K562 (cell line): Measurements from ENCODE around the gene BRINP2. TPM values are rescaled to one million over a fixed set of nuclear protein-coding genes. Genes with fewer than 3 reads are reported as not detected.

Experiments
- ATAC-seq: fragments of 200-7000 bp; cut with Tn5 transposase; 3 replicates; pipeline ENCODE4 v1.9.1; 2020; ENCODE audit warnings: moderate library complexity
- BruUV-seq: library from RNA; stranded (reverse); fragments of 400-500 nt; replicated peaks from 2 replicates; lab custom pipeline; 2021; lab: Mats Ljungman, UMichigan
- CTCF ChIA-PET: fragments of 300-600 bp; formaldehyde crosslinking; extraction: SDS; loops from one replicate; lab custom pipeline; 2021; ENCODE audit warnings: low intra/inter-chr PET ratio; lab: Yijun Ruan, JAX
- POLR2A ChIA-PET: fragments of 300-600, 350-650 bp; sonication (Branson Sonifier 250); formaldehyde crosslinking; extraction: SDS; loops from one replicate; lab custom pipeline; 2021; ENCODE audit warnings: antibody characterized with exemption, inconsistent platforms; lab: Yijun Ruan, JAX
- DNase-seq, 4 experiments: peaks; one replicate each; pipeline versions ENCODE4 v3.0.0 to v3.0.0-alpha.2; 2011 to 2018; ENCODE audit warnings: low spot score in 3 of 4, mixed read lengths in 3 of 4; ENCODE audit errors: extremely low read depth in 1 of 4
- FAIRE-seq: peaks from 2 replicates; lab custom pipeline; 2011; peaks lifted over from hg19 to GRCh38; lab: Jason Lieb, UNC
- H2AFZ ChIP-seq: 2 replicates; pipeline ENCODE4 v1.6.0; 2011; ENCODE audit warnings: low read depth, low read length, control low read depth, inconsistent platforms
- H3K27ac ChIP-seq: fragments of 200-600 bp; 3 replicates; pipeline ENCODE4 v1.8.0; 2011; ENCODE audit warnings: low read depth, mild to moderate bottlenecking, control low read depth, inconsistent platforms, low read length, moderate library complexity, mixed read lengths; ENCODE audit errors: extremely low read depth
- H3K27me3 ChIP-seq, 2 experiments: fragments of 300-600 bp in 1 of 2; 2 replicates in 1 of 2; 3 replicates in 1 of 2; pipeline versions ENCODE4 v1.6.0 to v1.8.0; 2011; ENCODE audit warnings: inconsistent platforms in 2 of 2, low read length in 2 of 2, mild to moderate bottlenecking in 1 of 2, mixed read lengths in 1 of 2, moderate library complexity in 1 of 2; ENCODE audit not compliant: control insufficient read depth in 2 of 2, insufficient read depth in 2 of 2
- H3K36me3 ChIP-seq: fragments of 300-600 bp; 3 replicates; pipeline ENCODE4 v1.8.0; 2011; ENCODE audit warnings: mild to moderate bottlenecking, low read length, inconsistent platforms; ENCODE audit not compliant: control insufficient read depth, insufficient read depth
- H3K4me1 ChIP-seq, 2 experiments: fragments of 200-600 bp in 1 of 2; replicated peaks in 1 of 2; 2 replicates in 1 of 2; 3 replicates in 1 of 2; pipeline versions ENCODE4 v1.5.1 to v1.8.0; 2011; ENCODE audit warnings: inconsistent platforms in 2 of 2, low read length in 2 of 2, mild to moderate bottlenecking in 1 of 2, mixed read lengths in 1 of 2, moderate library complexity in 1 of 2; ENCODE audit not compliant: control insufficient read depth in 2 of 2, insufficient read depth in 2 of 2
- H3K4me2 ChIP-seq: 2 replicates; pipeline ENCODE4 v1.6.1; 2011; ENCODE audit warnings: low read length, control low read depth, inconsistent platforms, mixed read lengths; ENCODE audit not compliant: insufficient read depth
- H3K4me3 ChIP-seq: fragments of 200-600 bp; sonication (generic), shearing (Covaris generic); 2 replicates; pipeline ENCODE4 v1.5.1; 2016; ENCODE audit warnings: control low read depth, inconsistent platforms
- H3K79me2 ChIP-seq: fragments of 200-600 bp; 3 replicates; pipeline ENCODE4 v1.8.0; 2011; ENCODE audit warnings: low read length, inconsistent platforms; ENCODE audit not compliant: control insufficient read depth, insufficient read depth
- H3K9ac ChIP-seq, 2 experiments: 2 replicates each; pipeline versions ENCODE4 v1.6.0 to v1.6.1; 2011; ENCODE audit warnings: low read depth in 2 of 2, low read length in 2 of 2, control low read depth in 1 of 2, inconsistent platforms in 1 of 2, mild to moderate bottlenecking in 1 of 2, mixed read lengths in 1 of 2; ENCODE audit not compliant: insufficient read depth in 1 of 2
- H3K9me1 ChIP-seq: one replicate; pipeline ENCODE4 v1.6.0; 2011; ENCODE audit warnings: inconsistent platforms, mild to moderate bottlenecking, low read length, moderate library complexity; ENCODE audit not compliant: control insufficient read depth, insufficient read depth
- H3K9me3 ChIP-seq: replicated peaks from 2 replicates; pipeline ENCODE4 v1.5.1; 2011; ENCODE audit warnings: low read depth, low read length, inconsistent platforms; ENCODE audit not compliant: control insufficient read depth, insufficient read depth
- H4K20me1 ChIP-seq: replicated peaks from 2 replicates; pipeline ENCODE4 v1.6.1; 2011; ENCODE audit warnings: low read length, inconsistent platforms, mixed read lengths; ENCODE audit not compliant: control insufficient read depth, insufficient read depth
- ATF2 ChIP-seq: sonication (generic); formaldehyde crosslinking; IDR thresholded peaks from 2 replicates; pipeline ENCODE4 v1.8.1; 2022; ENCODE audit warnings: missing genetic modification reagents
- KDM5B ChIP-seq: fragments of 200-600 bp; sonication (generic); IDR thresholded peaks from 2 replicates; pipeline ENCODE4 v1.6.1; 2012; ENCODE audit warnings: low read depth, mild to moderate bottlenecking, moderate library complexity, low read length, control low read depth, inconsistent platforms; ENCODE audit not compliant: insufficient replicate concordance
- POLR2G ChIP-seq: fragments of 200-400 bp; formaldehyde crosslinking; IDR thresholded peaks from 2 replicates; pipeline ENCODE4 v1.6.1; 2017; ENCODE audit warnings: low read depth, mild to moderate bottlenecking, antibody characterized with exemption, low read length, moderate library complexity
- USF1 ChIP-seq: sonication (generic); formaldehyde crosslinking; IDR thresholded peaks from 2 replicates; pipeline ENCODE4 v1.9.0; 2022; ENCODE audit warnings: mild to moderate bottlenecking, missing genetic modification reagents
- ZFX ChIP-seq: sonication (generic); formaldehyde crosslinking; IDR thresholded peaks from 2 replicates; pipeline ENCODE4 v1.8.0; 2022; ENCODE audit warnings: mild to moderate bottlenecking, missing genetic modification reagents, moderate library complexity
- WGBS: fragments of 100-300 bp; shearing (Covaris generic); methylation state at CpG from one replicate; pipeline ENCODE4 v1.1.6; 2016; ENCODE audit warnings: low coverage, mixed read lengths; ENCODE audit not compliant: insufficient coverage; ENCODE audit errors: missing lambda C conversion rate; 5-methylcytosine and 5-hydroxymethylcytosine counted together
- in situ Hi-C: fragments of 300-500 bp; cut with MboI; formaldehyde crosslinking; loops from 4 replicates; pipeline ENCODE4 v1.15.0; 2018; ENCODE audit warnings: inconsistent platforms, mixed read lengths
- intact Hi-C: fragments of 100-400 bp; cut with micrococcal nuclease; formaldehyde crosslinking; loops from 2 replicates; pipeline ENCODE4 v1.14.2; 2022
- polyA plus RNA-seq, 8 experiments: library from polyadenylated mRNA; depleted of rRNA in 4 of 8; stranded (reverse) in 5 of 8; unstranded in 3 of 8; fragments of >200 nt; fragmentation: Nextera tagmentation in 2 of 8; fragmentation: Illumina TruSeq in 1 of 8; extraction: Ambion mirVana in 2 of 8; extraction: Trizol in 1 of 8; gene quantifications; 2 replicates each; pipeline versions ENCODE4 v1.2.1 to v1.2.3, GENCODE V29; 2011 to 2014; ENCODE audit warnings: inconsistent platforms in 1 of 8, missing spikeins in 1 of 8
- total RNA-seq, 7 experiments: library from RNA; depleted of rRNA in 6 of 7; stranded (reverse); fragments of >200 nt in 6 of 7; fragmentation: Illumina TruSeq in 2 of 7; extraction: Trizol in 2 of 7; gene quantifications; 2 replicates each; pipeline versions ENCODE4 v1.2.1 to v1.2.3, GENCODE V29; 2011 to 2021; ENCODE audit warnings: low replicate concordance in 1 of 7

Gene BRINP2
- total and polyA plus RNA-seq, 9 of the 15 experiments (the other 6 are each of a cell fraction or from before 2014, with no cell fraction given) = not detected

GRCh38 chr1:177209357-177209756 lies 38.6 kb downstream of the BRINP2 start:
- in situ Hi-C loops = no loop called here
- no TSS peak for BruUV-seq
- no peak overlapping the region for H3K9ac ChIP-seq

More at GRCh38 chr1:177209357-177209756, 38.6 kb downstream of the BRINP2 start:
- intact Hi-C loops = no loop called here
- Histone ChIP-seq H3K4me1 (no peaks in the 10 kb centered on the region), H4K20me1 (no peaks in the 10 kb centered on the region), H2AFZ (no peak overlapping the region), H3K27me3 (no peaks in the 10 kb centered on the region), H3K4me3 (no peak overlapping the region), H3K4me2 (no peak overlapping the region), H3K9me3 (no peaks in the 10 kb centered on the region), H3K36me3 (no peaks in the 10 kb centered on the region), H3K27ac (no peak overlapping the region), H3K9me1 (no peaks in the 10 kb centered on the region), H3K79me2 (no peaks in the 10 kb centered on the region)
- ATAC-seq (no peak), DNase-seq (no peak), FAIRE-seq (no peak)
- TF ChIP-seq ZFX (CRISPR knock-in tag) (no peak), POLR2G (no peak), KDM5B (no peak), USF1 (CRISPR knock-in tag) (no peak), ATF2 (CRISPR knock-in tag) (no peak)
- ChIA-PET CTCF (interaction anchor here (0.5 kb wide), 1 partner anchor 813 kb away, joined by 3 read pairs; no protein-coding TSS in a partner anchor), POLR2A (no interaction called here)
- 0% methylated on average over 3 of the region's 3 CpGs for WGBS
